Measurements from ENCODE around the gene MORN2.
A peak's percentile ranks its signal among the peaks of the same experiment; 100 is the strongest.
"Not testable (repeated sequence)": the region's sequence is repeated elsewhere in the genome, so short reads cannot be mapped to it uniquely, and the experiment has no call there.

Gene MORN2

GRCh38 chr2:38875576-38876367 is at the start of gene MORN2, which contains the start of gene DHX57:
TSS of gene MORN2 (plus strand) at chr2:38875976.
TSS of gene DHX57 (minus strand) at chr2:38875934. CDS start at chr2:38868405, 7,529 bp downstream.
- Histone ChIP-seq H3K9me3 (ENCODE audit: control insufficient read depth, insufficient read depth, low read length) (no peaks in the 10 kb centered on the region), H4K20me1 (ENCODE audit: control insufficient read depth, insufficient read depth, low read depth, low read length) (no peaks in the 10 kb centered on the region), H3K9me2 (replicated peaks; ENCODE audit: control insufficient read depth, low read length) (no peaks in the 10 kb centered on the region), H3K27ac (ENCODE audit: low read depth, low read length) (no peak within 1 kb of the TSS), H3K36me3 (ENCODE audit: control insufficient read depth, low read length) (no peaks in the 10 kb centered on the region), H3K27me3 (ENCODE audit: control insufficient read depth, low read length) (no peaks in the 10 kb centered on the region), H3K4me3 (ENCODE audit: low read length) (peak within 1 kb of the TSS; percentile 90), H3K4me1 (ENCODE audit: control insufficient read depth, low read length) (peaks cover 13% of the 10 kb centered on the region), H3K4me2 (ENCODE audit: low read length) (peak within 1 kb of the TSS; percentile 91), H3K79me2 (ENCODE audit: control insufficient read depth, low read length) (peaks cover 16% of the 10 kb centered on the region), H3F3A (ENCODE audit: control insufficient read depth, insufficient read depth) (no peaks in the 10 kb centered on the region)
- TF ChIP-seq EZH2phosphoT487 (IDR thresholded peaks at IDR 0.05; ENCODE audit: borderline replicate concordance, low read length) (no peak), CTCF (IDR thresholded peaks at IDR 0.05; ENCODE audit: low read depth, low read length, poor library complexity, severe bottlenecking) (no peak)

GRCh38 chr2:38827539-38828145 is 48.1 kb upstream of the MORN2 start:
- peaks cover 14% of the 10 kb centered on the region for H3K36me3 ChIP-seq (ENCODE audit: control insufficient read depth, low read length)
- H3K79me2 ChIP-seq (ENCODE audit: control insufficient read depth, low read length); H3K4me3 ChIP-seq (ENCODE audit: low read length); H3K27ac ChIP-seq (ENCODE audit: low read depth, low read length); H3K4me1 ChIP-seq (ENCODE audit: control insufficient read depth, low read length); H3K9me3 ChIP-seq (ENCODE audit: control insufficient read depth, insufficient read depth, low read length); H3K4me2 ChIP-seq (ENCODE audit: low read length); H3K27me3 ChIP-seq (ENCODE audit: control insufficient read depth, low read length); H3K9me2 ChIP-seq (replicated peaks; ENCODE audit: control insufficient read depth, low read length); H3F3A ChIP-seq (ENCODE audit: control insufficient read depth, insufficient read depth); H4K20me1 ChIP-seq (ENCODE audit: control insufficient read depth, insufficient read depth, low read depth, low read length): not testable (repeated sequence)

- Histone ChIP-seq H3K9me3 (ENCODE audit: control insufficient read depth, insufficient read depth, low read length) (no peaks in the 10 kb centered on the region), H3K27me3 (ENCODE audit: control insufficient read depth, low read length) (no peaks in the 10 kb centered on the region), H3K79me2 (ENCODE audit: control insufficient read depth, low read length) (no peaks in the 10 kb centered on the region), H3K4me1 (ENCODE audit: control insufficient read depth, low read length) (no peaks in the 10 kb centered on the region), H3K27ac (ENCODE audit: low read depth, low read length) (no peak overlapping the region), H3F3A (ENCODE audit: control insufficient read depth, insufficient read depth) (no peaks in the 10 kb centered on the region), H3K36me3 (ENCODE audit: control insufficient read depth, low read length) (peaks cover 14% of the 10 kb centered on the region), H3K9me2 (replicated peaks; ENCODE audit: control insufficient read depth, low read length) (no peaks in the 10 kb centered on the region), H4K20me1 (ENCODE audit: control insufficient read depth, insufficient read depth, low read depth, low read length) (no peaks in the 10 kb centered on the region), H3K4me2 (ENCODE audit: low read length) (no peak overlapping the region), H3K4me3 (ENCODE audit: low read length) (no peak overlapping the region)
- no peak for TF ChIP-seq CTCF (IDR thresholded peaks at IDR 0.05; ENCODE audit: low read depth, low read length, poor library complexity, severe bottlenecking)
- TF ChIP-seq EZH2phosphoT487 (IDR thresholded peaks at IDR 0.05; ENCODE audit: borderline replicate concordance, low read length), result no peak
These were observed 47.3 kb upstream of the MORN2 start for GRCh38 chr2:38828460-38828859.

GRCh38 chr2:38829971-38830370 is 45.8 kb upstream of the MORN2 start:
- Histone ChIP-seq H3K36me3 (ENCODE audit: control insufficient read depth, low read length) (peaks cover 10% of the 10 kb centered on the region), H3K4me1 (ENCODE audit: control insufficient read depth, low read length) (no peaks in the 10 kb centered on the region), H3K9me2 (replicated peaks; ENCODE audit: control insufficient read depth, low read length) (no peaks in the 10 kb centered on the region), H3F3A (ENCODE audit: control insufficient read depth, insufficient read depth) (no peaks in the 10 kb centered on the region), H3K4me3 (ENCODE audit: low read length) (no peak overlapping the region), H3K79me2 (ENCODE audit: control insufficient read depth, low read length) (no peaks in the 10 kb centered on the region), H3K4me2 (ENCODE audit: low read length) (no peak overlapping the region), H4K20me1 (ENCODE audit: control insufficient read depth, insufficient read depth, low read depth, low read length) (no peaks in the 10 kb centered on the region), H3K27ac (ENCODE audit: low read depth, low read length) (no peak overlapping the region), H3K9me3 (ENCODE audit: control insufficient read depth, insufficient read depth, low read length) (no peaks in the 10 kb centered on the region), H3K27me3 (ENCODE audit: control insufficient read depth, low read length) (no peaks in the 10 kb centered on the region)
- no peak for TF ChIP-seq CTCF (IDR thresholded peaks at IDR 0.05; ENCODE audit: low read depth, low read length, poor library complexity, severe bottlenecking)
- TF ChIP-seq EZH2phosphoT487 (IDR thresholded peaks at IDR 0.05; ENCODE audit: borderline replicate concordance, low read length), result no peak

Data from DOHH2 (cell line).